GM19324 (cell line): ENCODE data around the gene NAT8L.
A peak's percentile ranks its signal among the peaks of the same experiment; 100 is the strongest.
"Not testable (repeated sequence)": the region's sequence is repeated elsewhere in the genome, so short reads cannot be mapped to it uniquely, and the experiment has no call there.

Experiments
- ATAC-seq: cut with Tn5 transposase; IDR thresholded peaks from one replicate; pipeline ENCODE4 v1.9.1; 2021; ENCODE audit warnings: mild to moderate bottlenecking, moderate library complexity; ENCODE audit not compliant: unreplicated experiment, low FRiP score

Gene NAT8L

GRCh38 chr4:2059046-2059725 is at the start of gene NAT8L:
Gene NAT8L (plus strand): TSS chr4:2059327. CDS start chr4:2059512, 185 bp downstream.
- no peak for ATAC-seq

DNA sequence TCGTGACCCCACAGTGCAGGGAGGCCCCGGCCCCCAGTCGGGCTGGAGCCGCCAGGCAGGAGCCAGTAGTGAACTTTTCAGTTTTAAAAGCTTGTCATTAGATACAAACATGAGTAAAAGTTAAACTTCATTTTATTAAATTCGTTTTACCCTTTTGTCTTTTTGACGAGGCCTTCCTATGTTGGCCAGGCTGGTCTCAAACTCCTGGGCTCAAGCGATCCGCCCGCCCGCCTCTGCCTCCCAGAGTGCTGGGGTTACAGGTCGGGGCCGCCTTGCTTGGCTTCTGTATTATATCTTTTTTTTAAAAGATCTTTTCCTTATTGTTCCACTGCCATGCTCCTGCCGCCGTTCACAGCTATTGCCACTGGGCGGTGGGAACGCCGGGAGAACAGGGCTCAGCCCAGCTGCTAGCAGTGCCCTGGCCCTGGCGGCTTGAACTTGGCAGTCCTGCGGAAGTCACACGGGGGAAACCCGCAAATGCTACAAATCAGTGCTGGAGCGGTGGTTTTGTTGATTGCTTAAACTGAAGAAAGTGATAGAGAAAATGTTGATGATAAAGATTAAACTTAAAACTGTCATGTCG is 49.4 kb upstream of the NAT8L start:
- no peak for ATAC-seq

DNA sequence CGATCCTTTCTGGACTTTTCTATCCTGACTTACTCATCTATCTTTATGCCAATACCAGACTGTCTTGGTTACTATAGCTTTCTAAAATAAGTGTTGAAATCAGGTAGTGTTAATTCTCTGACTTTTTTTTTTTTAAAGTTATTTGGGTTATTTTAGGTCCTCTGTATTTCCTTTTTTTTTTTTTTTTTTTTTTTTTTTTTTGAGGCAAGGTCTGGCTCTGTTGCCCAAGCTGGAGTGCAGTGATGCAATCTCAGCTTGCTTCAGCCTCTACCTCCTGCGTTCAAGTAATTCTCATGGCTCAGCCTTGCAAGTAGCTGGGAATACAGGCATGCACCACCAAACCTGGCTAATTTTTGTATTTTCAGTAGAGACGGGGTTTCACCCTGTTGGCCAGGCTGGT is 47.5 kb upstream of the NAT8L start:
- ATAC-seq, result no peak

DNA sequence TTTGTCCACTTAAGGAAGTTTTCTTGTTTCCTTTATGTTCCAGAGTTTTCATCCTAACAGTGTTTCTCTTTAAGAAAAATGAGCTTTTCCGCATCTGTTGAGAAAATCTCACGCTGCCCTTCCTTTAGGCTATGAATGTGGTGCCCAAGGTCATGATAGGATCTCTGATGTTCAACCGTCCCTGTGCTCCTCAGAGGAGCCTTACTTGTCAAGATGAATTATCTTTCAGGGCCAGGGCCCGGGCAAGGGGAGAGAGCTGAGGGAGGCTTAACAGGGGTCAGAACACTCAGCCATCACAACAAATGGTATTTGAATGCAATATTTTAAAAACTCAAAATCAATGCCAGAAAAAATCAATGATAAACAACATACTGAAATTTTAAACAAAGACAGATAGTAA is 44.1 kb upstream of the NAT8L start:
- no peak for ATAC-seq

GRCh38 chr4:2021358-2022018 is 37.6 kb upstream of the NAT8L start:
- not testable (repeated sequence) for ATAC-seq

GRCh38 chr4:2024683-2025082 is 34.4 kb upstream of the NAT8L start:
- no peak for ATAC-seq

- no peak for ATAC-seq
These were observed 33.3 kb upstream of the NAT8L start for GRCh38 chr4:2025817-2026216.

GRCh38 chr4:2027120-2027519 is 32.0 kb upstream of the NAT8L start:
- ATAC-seq, result not testable (repeated sequence)

GRCh38 chr4:2031161-2031560 is 28.0 kb upstream of the NAT8L start:
- not testable (repeated sequence) for ATAC-seq

- ATAC-seq, result no peak
These were observed 22.8 kb upstream of the NAT8L start for GRCh38 chr4:2036327-2036726.

DNA sequence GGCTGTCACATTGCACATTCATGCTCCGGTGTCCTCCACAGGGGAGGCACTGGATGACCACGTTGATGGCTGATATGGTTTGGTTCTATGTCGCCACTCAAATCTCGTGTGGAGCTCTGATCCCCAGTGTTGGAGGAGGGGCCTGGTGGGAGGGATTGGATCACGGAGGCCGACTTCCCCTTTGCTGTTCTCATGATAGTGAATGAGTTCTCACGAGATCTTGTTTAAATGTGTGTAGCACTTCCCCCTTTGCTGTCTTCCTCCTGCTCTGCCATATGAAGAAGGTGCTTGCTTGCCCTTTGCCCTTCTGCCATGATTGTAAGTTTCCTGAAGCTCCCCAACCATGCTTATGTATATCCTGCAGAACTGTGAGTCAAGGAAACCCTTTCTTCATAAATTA is 22.3 kb upstream of the NAT8L start:
- ATAC-seq, result no peak

DNA sequence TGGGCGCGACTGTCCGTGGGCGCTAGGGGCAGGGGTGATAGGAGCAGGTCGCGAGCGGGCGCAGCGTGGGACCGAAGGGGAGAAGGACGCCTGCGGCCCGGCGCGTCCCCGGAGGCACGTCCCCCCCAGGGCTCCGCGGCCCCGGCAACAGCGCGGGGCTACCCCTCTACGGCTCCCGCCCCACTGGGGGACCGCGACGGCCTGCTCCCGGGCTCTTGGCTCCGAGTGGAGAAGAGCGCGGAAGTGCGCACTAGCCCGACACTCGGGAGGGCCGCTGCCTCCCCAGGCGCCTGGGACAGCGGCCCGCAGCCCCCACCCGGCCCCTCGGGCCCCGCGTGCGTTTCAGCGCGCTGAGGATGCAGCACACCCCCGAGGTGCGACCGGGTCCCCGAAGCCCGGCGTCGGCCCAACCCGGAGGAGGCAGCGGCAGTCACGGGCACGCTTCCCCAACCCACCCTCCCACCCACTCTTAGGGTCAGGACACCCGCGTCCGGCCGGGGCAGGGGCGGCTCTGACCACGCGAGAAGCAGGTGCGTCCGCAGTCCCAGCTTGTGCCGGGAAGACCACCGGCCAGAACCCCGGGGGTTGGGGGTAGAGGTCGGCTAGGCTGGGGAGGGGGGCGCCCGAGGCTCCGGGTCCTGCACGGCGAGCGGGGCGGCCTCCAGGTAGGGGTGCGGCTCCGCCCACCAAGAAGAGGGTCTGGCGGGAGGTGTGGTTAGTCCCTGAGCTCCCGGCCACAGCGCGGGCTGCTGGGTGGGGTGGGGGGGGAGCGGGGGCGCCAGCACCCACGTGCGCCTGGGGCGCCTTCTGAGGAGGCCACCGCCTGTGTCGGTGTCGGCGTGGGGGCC is 18.5 kb upstream of the NAT8L start:
- ATAC-seq, result no peak

- ATAC-seq, result peak; percentile 76
These were observed 17.6 kb upstream of the NAT8L start for GRCh38 chr4:2041239-2042130.

DNA sequence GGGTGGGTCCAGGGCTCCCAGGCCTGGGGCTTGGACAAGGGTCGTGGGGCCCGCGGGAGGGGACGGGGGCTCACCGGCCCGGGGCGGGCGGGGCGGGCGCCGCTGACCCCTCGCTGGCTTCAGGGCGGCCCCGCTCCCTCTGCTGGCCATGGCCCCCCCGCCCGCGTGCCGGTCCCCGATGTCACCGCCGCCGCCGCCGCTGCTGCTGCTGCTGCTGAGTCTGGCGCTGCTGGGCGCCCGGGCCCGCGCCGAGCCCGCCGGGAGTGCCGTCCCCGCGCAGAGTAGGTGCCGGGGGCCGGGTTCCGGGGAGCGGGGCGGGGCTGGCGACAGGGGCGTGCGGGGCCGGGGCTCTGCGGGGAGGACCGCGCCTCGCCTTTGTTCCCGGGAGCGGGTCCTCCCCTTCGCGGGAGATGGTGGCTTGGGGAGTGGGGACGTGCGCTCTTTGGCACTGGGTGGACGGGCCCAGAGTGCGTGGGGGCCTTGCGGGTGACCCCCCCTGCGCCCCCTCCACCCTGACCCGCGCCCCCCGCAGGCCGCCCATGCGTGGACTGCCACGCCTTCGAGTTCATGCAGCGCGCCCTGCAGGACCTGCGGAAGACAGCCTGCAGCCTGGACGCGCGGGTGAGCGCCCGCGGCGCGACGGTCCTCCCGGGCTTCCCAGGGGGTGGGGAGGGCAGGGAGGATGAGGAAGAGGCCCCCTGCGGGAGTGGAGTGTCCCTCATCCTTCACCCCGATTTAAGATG is 16.8 kb upstream of the NAT8L start:
- ATAC-seq, result peak; percentile 36

- no peak for ATAC-seq
These were observed 16.2 kb upstream of the NAT8L start for GRCh38 chr4:2042947-2043395.

GRCh38 chr4:2043396-2044118 is 15.6 kb upstream of the NAT8L start:
- ATAC-seq, result no peak

DNA sequence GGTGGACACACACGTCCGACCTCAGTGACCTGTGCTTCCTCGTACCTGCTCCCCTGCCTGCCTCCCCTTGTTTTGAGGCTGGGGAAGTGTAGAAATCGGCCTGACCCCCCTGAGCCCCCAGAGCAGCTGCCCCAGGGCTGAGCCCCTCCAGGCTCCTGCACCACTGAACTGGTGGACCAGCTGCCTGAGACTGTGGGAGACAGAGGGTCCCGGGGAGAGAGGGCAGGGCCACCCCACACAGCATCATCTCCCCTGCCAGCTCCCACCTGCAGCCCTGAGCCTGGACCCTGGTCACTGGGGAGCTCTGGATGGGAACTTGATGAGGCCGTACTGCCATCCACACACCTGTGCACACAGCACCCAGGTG is 15.0 kb upstream of the NAT8L start:
- no peak for ATAC-seq
